Neural progenitor cell (in vitro differentiated cells): ENCODE measurements around the gene BCR. TPM values are rescaled to one million over a fixed set of nuclear protein-coding genes. Genes with fewer than 3 reads are reported as not detected.
A peak's percentile ranks its signal among the peaks of the same experiment; 100 is the strongest.

ENCODE experiments used
- DNase-seq: peaks from one replicate; pipeline ENCODE4 v3.0.0-alpha.2; 2016; ENCODE audit warnings: low spot score
- H2AFZ ChIP-seq: fragments of 200-600 bp; sonication (generic); replicated peaks from 2 replicates; pipeline ENCODE4 v1.6.1; 2016; ENCODE audit warnings: antibody characterized with exemption
- H3F3A ChIP-seq: fragments of 200-600 bp; sonication (generic); 2 replicates; pipeline ENCODE4 v1.6.1; 2016; ENCODE audit warnings: antibody characterized with exemption, low read depth
- H3K27ac ChIP-seq: fragments of 200-600 bp; sonication (generic); 2 replicates; pipeline ENCODE4 v1.5.1; 2016; ENCODE audit warnings: mild to moderate bottlenecking
- H3K27me3 ChIP-seq: fragments of 200-600 bp; sonication (generic); 2 replicates; pipeline ENCODE4 v1.6.1; 2016; ENCODE audit warnings: mild to moderate bottlenecking, moderate library complexity
- H3K36me3 ChIP-seq: fragments of 200-600 bp; sonication (generic); 2 replicates; pipeline ENCODE4 v1.5.1; 2016
- H3K4me1 ChIP-seq: fragments of 200-600 bp; sonication (generic); 2 replicates; pipeline ENCODE4 v1.6.1; 2016; ENCODE audit warnings: mixed run types
- H3K4me2 ChIP-seq: fragments of 200-600 bp; sonication (generic); 2 replicates; pipeline ENCODE4 v1.6.1; 2016
- H3K4me3 ChIP-seq: fragments of 200-600 bp; sonication (generic); 2 replicates; pipeline ENCODE4 v1.5.1; 2016
- H3K79me2 ChIP-seq: fragments of 200-600 bp; sonication (generic); 2 replicates; pipeline ENCODE4 v1.6.1; 2016; ENCODE audit warnings: low read depth
- H3K9ac ChIP-seq: fragments of 200-600 bp; sonication (generic); 2 replicates; pipeline ENCODE4 v1.6.1; 2016
- H3K9me3 ChIP-seq: fragments of 200-600 bp; sonication (generic); 2 replicates; pipeline ENCODE4 v1.5.1; 2016; ENCODE audit warnings: low read depth
- H4K20me1 ChIP-seq: fragments of 200-600 bp; sonication (generic); 2 replicates; pipeline ENCODE4 v1.6.1; 2016; ENCODE audit warnings: low read depth
- H3K27ac Mint-ChIP-seq: 3 replicates; pipeline ENCODE4 v1.8.0; 2021; ENCODE audit warnings: mixed read lengths
- H3K27me3 Mint-ChIP-seq: 2 replicates; pipeline ENCODE4 v1.8.0; 2022; ENCODE audit warnings: low read depth, mild to moderate bottlenecking, inconsistent platforms, moderate library complexity, mixed read lengths; ENCODE audit not compliant: insufficient read depth
- H3K36me3 Mint-ChIP-seq: 3 replicates; pipeline ENCODE4 v1.8.0; 2021; ENCODE audit warnings: mixed read lengths
- H3K4me1 Mint-ChIP-seq: 3 replicates; pipeline ENCODE4 v1.8.0; 2021; ENCODE audit warnings: mixed read lengths
- H3K4me3 Mint-ChIP-seq: 3 replicates; pipeline ENCODE4 v1.8.0; 2021; ENCODE audit warnings: mild to moderate bottlenecking, moderate library complexity, mixed read lengths
- H3K9me3 Mint-ChIP-seq: 3 replicates; pipeline ENCODE4 v1.8.0; 2020; ENCODE audit warnings: mixed read lengths
- CTCF ChIP-seq: fragments of 200-600 bp; sonication (generic); IDR thresholded peaks from 2 replicates; pipeline ENCODE4 v1.5.1; 2017; ENCODE audit warnings: antibody characterized with exemption, mild to moderate bottlenecking
- EZH2 ChIP-seq: fragments of 200-600 bp; sonication (generic); IDR thresholded peaks from 2 replicates; pipeline ENCODE4 v1.6.1; 2017; ENCODE audit warnings: antibody characterized with exemption, mild to moderate bottlenecking, moderate library complexity
- EZH2phosphoT487 ChIP-seq: fragments of 200-600 bp; sonication (generic); IDR thresholded peaks from 2 replicates; pipeline ENCODE4 v1.6.1; 2017; ENCODE audit warnings: antibody characterized with exemption
- total RNA-seq: library from RNA; depleted of rRNA; stranded (reverse); fragments of >200 nt; gene quantifications from 2 replicates; pipeline ENCODE4 v1.2.3, GENCODE V29; 2015; ENCODE audit warnings: low replicate concordance

BCR gene
- total RNA-seq, 1 donor from 2014 or later, result 35.5 TPM

GRCh38 chr22:23227380-23227779, 47.1 kb downstream of the BCR start:
- no peak overlapping the region for H3K27ac Mint-ChIP-seq

DNA sequence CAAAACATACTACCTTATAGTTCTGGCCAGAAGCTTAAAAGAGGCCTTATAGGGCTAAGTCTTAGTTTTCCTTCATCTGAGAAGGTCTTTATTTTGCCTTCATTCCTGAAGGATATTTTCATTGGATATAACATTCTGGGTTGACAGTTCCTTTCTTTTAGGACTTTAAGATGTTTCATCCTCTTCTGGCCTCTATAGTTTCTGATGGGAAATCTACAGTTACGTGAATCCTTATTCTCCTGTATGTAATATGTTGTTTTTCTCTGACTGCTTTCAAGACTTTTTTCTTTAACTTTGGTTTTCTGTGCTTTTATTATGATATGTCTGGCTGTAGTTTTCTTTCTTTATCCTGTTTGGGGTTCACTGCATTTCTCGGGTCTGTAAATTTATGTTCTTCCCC, 48.2 kb downstream of the BCR start:
- H3K9me3 ChIP-seq, result peaks cover 9% of the 10 kb centered on the region
- H3K4me1 Mint-ChIP-seq, result peaks cover 54% of the 10 kb centered on the region

More at GRCh38 chr22:23227380-23227779, 47.1 kb downstream of the BCR start:
- TF ChIP-seq EZH2, result no peak
- no peak for TF ChIP-seq EZH2phosphoT487
- no peak for TF ChIP-seq CTCF
- Histone ChIP-seq H3K4me2 (no peak overlapping the region), H3K79me2 (peaks cover 94% of the 10 kb centered on the region), H3K9ac (no peak overlapping the region), H2AFZ (no peak overlapping the region), H3F3A (peaks cover 56% of the 10 kb centered on the region), H4K20me1 (peaks cover 65% of the 10 kb centered on the region), H3K27ac (no peak overlapping the region), H3K4me3 (no peak overlapping the region), H3K27me3 (no peaks in the 10 kb centered on the region), H3K4me1 (peaks cover 49% of the 10 kb centered on the region), H3K9me3 (peaks cover 9% of the 10 kb centered on the region), H3K36me3 (no peaks in the 10 kb centered on the region)
- DNase-seq, result no peak
- Mint-ChIP-seq H3K9me3 (peaks cover 24% of the 10 kb centered on the region), H3K27me3 (no peaks in the 10 kb centered on the region), H3K4me1 (peaks cover 59% of the 10 kb centered on the region), H3K36me3 (peaks cover 23% of the 10 kb centered on the region), H3K4me3 (no peak overlapping the region)

GRCh38 chr22:23229646-23230045, 49.3 kb downstream of the BCR start:
- H3K27me3 Mint-ChIP-seq, result peaks cover 2% of the 10 kb centered on the region
- H3K4me1 ChIP-seq, result peaks cover 51% of the 10 kb centered on the region
- H3K4me3 ChIP-seq, result no peak overlapping the region
- peaks cover 28% of the 10 kb centered on the region for H3K36me3 Mint-ChIP-seq
- no peak overlapping the region for H3K9ac ChIP-seq
- H3K27ac ChIP-seq, result peak overlapping the region; percentile 74
- H3F3A ChIP-seq, result peaks cover 52% of the 10 kb centered on the region
- H3K4me3 Mint-ChIP-seq, result no peak overlapping the region
- H3K4me2 ChIP-seq, result no peak overlapping the region
- no peaks in the 10 kb centered on the region for H3K36me3 ChIP-seq
- peaks cover 64% of the 10 kb centered on the region for H4K20me1 ChIP-seq
- no peaks in the 10 kb centered on the region for H3K27me3 ChIP-seq
- no peak for DNase-seq
- TF ChIP-seq CTCF, result no peak
- TF ChIP-seq EZH2, result no peak
- TF ChIP-seq EZH2phosphoT487, result no peak
- peaks cover 50% of the 10 kb centered on the region for H3K4me1 Mint-ChIP-seq
- H3K9me3 Mint-ChIP-seq, result peaks cover 30% of the 10 kb centered on the region
- H3K79me2 ChIP-seq, result peaks cover 94% of the 10 kb centered on the region
- H2AFZ ChIP-seq, result no peak overlapping the region
- peak overlapping the region; percentile 75 for H3K27ac Mint-ChIP-seq
- H3K9me3 ChIP-seq, result peaks cover 9% of the 10 kb centered on the region

More for the DNA sequence above, 48.2 kb downstream of the BCR start:
- no peak for TF ChIP-seq EZH2
- no peak for TF ChIP-seq EZH2phosphoT487
- no peak for TF ChIP-seq CTCF
- H3K9ac ChIP-seq, result no peak overlapping the region
- H3K27me3 ChIP-seq, result no peaks in the 10 kb centered on the region
- Mint-ChIP-seq H3K36me3 (peaks cover 23% of the 10 kb centered on the region), H3K27ac (peak overlapping the region; percentile 25), H3K27me3 (peaks cover 2% of the 10 kb centered on the region), H3K4me3 (no peak overlapping the region), H3K9me3 (peaks cover 24% of the 10 kb centered on the region)
- H4K20me1 ChIP-seq, result peaks cover 65% of the 10 kb centered on the region
- no peak overlapping the region for H3K27ac ChIP-seq
- H3F3A ChIP-seq, result peaks cover 56% of the 10 kb centered on the region
- no peak for DNase-seq
- peaks cover 94% of the 10 kb centered on the region for H3K79me2 ChIP-seq
- no peak overlapping the region for H3K4me2 ChIP-seq
- peaks cover 54% of the 10 kb centered on the region for H3K4me1 ChIP-seq
- H2AFZ ChIP-seq, result no peak overlapping the region
- H3K36me3 ChIP-seq, result no peaks in the 10 kb centered on the region
- no peak overlapping the region for H3K4me3 ChIP-seq
